K562 (cell line): ENCODE results near the gene MILR1.

Experiments used
- BRF1 ChIP-seq: IDR thresholded peaks from 3 replicates; pipeline ENCODE4 v1.6.1; 2011; ENCODE audit warnings: borderline replicate concordance, mild to moderate bottlenecking; ENCODE audit not compliant: insufficient read length; ENCODE audit errors: extremely low read depth
- CAMTA2 ChIP-seq: fragments of 250-450 bp; sonication (Bioruptor Pico); conservative IDR thresholded peaks from 2 replicates; pipeline ENCODE4 v1.5.1; 2022
- CEBPB ChIP-seq: fragments of 450-650 bp; IDR thresholded peaks from 2 replicates; pipeline ENCODE4 v1.6.1; 2016; ENCODE audit warnings: missing genetic modification characterization, missing compliant biosample characterization
- MIER1 ChIP-seq: fragments of 450-650 bp; IDR thresholded peaks from 2 replicates; pipeline ENCODE4 v1.6.1; 2016; ENCODE audit warnings: antibody characterized with exemption, mild to moderate bottlenecking, low read depth
- POLR2AphosphoS5 ChIP-seq: IDR thresholded peaks from 2 replicates; pipeline ENCODE4 v1.6.1; 2011; ENCODE audit warnings: mild to moderate bottlenecking, low read depth, low read length, moderate library complexity; ENCODE audit not compliant: control insufficient read depth, insufficient read depth
- TOE1 ChIP-seq, 2 experiments: fragments of 450-650 bp in 1 of 2; sonication (generic) in 1 of 2; formaldehyde crosslinking in 1 of 2; IDR thresholded peaks; 2 replicates each; pipeline versions ENCODE4 v1.7.1 to v1.8.0; 2016 to 2022; ENCODE audit warnings: borderline replicate concordance in 2 of 2, mild to moderate bottlenecking in 2 of 2, antibody characterized with exemption in 1 of 2, inconsistent platforms in 1 of 2, low read depth in 1 of 2, missing genetic modification reagents in 1 of 2, moderate library complexity in 1 of 2
- ZNF263 ChIP-seq: sonication (generic); formaldehyde crosslinking; IDR thresholded peaks from 2 replicates; pipeline ENCODE4 v1.8.0; 2022; ENCODE audit warnings: mild to moderate bottlenecking, missing genetic modification reagents, borderline replicate concordance
- TF ChIP-seq, protein P1 (sequence below): sonication (generic); formaldehyde crosslinking; IDR thresholded peaks from 2 replicates; pipeline ENCODE4 v1.8.1; 2022; ENCODE audit warnings: missing genetic modification reagents

DNA sequence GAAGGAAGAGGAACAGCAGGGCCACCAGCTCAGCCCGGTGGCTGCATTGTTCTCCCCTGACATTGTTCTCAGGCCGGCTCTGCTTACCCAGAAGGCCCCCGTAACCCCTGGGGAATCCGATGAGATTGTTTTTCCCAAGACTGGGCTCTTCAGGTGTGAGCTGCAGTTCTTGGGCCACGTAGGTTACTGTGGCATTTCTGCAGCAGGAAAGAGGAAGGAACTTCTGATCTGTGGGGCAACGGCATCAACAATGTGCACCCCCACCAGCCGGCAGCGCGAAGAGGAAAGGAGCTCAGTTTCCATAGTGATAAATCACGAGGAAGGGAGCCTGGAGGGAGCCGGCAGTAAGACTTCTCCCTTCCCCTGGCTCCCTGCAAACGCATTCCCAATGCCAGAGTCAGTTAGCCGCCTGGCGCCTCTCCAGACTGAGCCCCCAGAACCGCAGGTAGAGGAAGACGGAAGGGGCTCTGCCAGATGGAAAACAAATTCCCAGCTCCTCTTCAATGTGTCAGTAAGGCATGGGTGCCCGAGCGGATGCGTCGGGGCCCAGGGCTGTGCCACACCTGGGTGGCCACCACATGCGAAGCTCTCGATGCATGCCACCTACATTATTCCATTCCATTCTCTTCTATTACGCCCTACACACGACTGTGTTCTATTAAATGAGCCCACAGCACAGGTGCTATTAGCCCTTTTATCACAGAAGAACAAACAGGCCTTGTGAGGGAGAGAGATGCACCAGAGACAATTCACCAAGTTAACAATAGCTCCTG, 36.7 kb upstream of the MILR1 start:
- TF ChIP-seq ZNF263 (no peak), CEBPB (tag) (no peak), BRF1 (no peak), TOE1 (IDR thresholded peaks at IDR 0.05; ENCODE audit: borderline replicate concordance) (no peak), TOE1 (CRISPR knock-in tag; IDR thresholded peaks at IDR 0.05; ENCODE audit: borderline replicate concordance, low read depth) (no peak), MIER1 (no peak), POLR2AphosphoS5 (no peak), CAMTA2 (CRISPR knock-in tag) (no peak)
- TF ChIP-seq, protein P1, sequence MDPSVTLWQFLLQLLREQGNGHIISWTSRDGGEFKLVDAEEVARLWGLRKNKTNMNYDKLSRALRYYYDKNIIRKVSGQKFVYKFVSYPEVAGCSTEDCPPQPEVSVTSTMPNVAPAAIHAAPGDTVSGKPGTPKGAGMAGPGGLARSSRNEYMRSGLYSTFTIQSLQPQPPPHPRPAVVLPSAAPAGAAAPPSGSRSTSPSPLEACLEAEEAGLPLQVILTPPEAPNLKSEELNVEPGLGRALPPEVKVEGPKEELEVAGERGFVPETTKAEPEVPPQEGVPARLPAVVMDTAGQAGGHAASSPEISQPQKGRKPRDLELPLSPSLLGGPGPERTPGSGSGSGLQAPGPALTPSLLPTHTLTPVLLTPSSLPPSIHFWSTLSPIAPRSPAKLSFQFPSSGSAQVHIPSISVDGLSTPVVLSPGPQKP: no peak
